GM19395 (cell line): Measurements from ENCODE around the gene CCDC27.

Experiments
- ATAC-seq: cut with Tn5 transposase; IDR thresholded peaks from one replicate; pipeline ENCODE4 v1.9.1; 2021; ENCODE audit warnings: mild to moderate bottlenecking, moderate library complexity; ENCODE audit not compliant: unreplicated experiment

Gene CCDC27

GRCh38 chr1:3750741-3751140 lies 1.5 kb upstream of the CCDC27 start:
- ATAC-seq: no peak

- ATAC-seq: no peak
These were observed 1.6 kb downstream of the CCDC27 start for GRCh38 chr1:3753656-3754454.

GRCh38 chr1:3756394-3756793 lies 4.1 kb downstream of the CCDC27 start:
- ATAC-seq: no peak

- no peak for ATAC-seq
These were observed 6.9 kb downstream of the CCDC27 start for GRCh38 chr1:3759164-3759563.

- ATAC-seq: no peak
These were observed 7.5 kb downstream of the CCDC27 start for GRCh38 chr1:3759796-3760195.

- no peak for ATAC-seq
These were observed 9.2 kb downstream of the CCDC27 start for GRCh38 chr1:3761296-3762010.

- ATAC-seq: no peak
These were observed 10.1 kb downstream of the CCDC27 start for GRCh38 chr1:3762151-3762872.

- no peak for ATAC-seq
These were observed 10.6 kb downstream of the CCDC27 start for GRCh38 chr1:3762873-3763228.

GRCh38 chr1:3763351-3764125 lies 11.3 kb downstream of the CCDC27 start:
- ATAC-seq: no peak

GRCh38 chr1:3767328-3767925 lies 15.2 kb downstream of the CCDC27 start:
- ATAC-seq: no peak

- no peak for ATAC-seq
These were observed 16.7 kb downstream of the CCDC27 start for GRCh38 chr1:3768811-3769390.

- ATAC-seq: no peak
These were observed 18.0 kb downstream of the CCDC27 start for GRCh38 chr1:3770047-3770765.

- no peak for ATAC-seq
These were observed 19.1 kb downstream of the CCDC27 start for GRCh38 chr1:3771108-3772026.

GRCh38 chr1:3772027-3772714 lies 19.9 kb downstream of the CCDC27 start:
- peak; percentile 52 for ATAC-seq

GRCh38 chr1:3772715-3773571 lies 20.7 kb downstream of the CCDC27 start, which contains the start of gene SMIM1:
Gene SMIM1 (plus strand): TSS chr1:3772749. CDS start chr1:3775374, 2,625 bp downstream.
- ATAC-seq: peak; percentile 13

- ATAC-seq: no peak
These were observed 21.5 kb downstream of the CCDC27 start for GRCh38 chr1:3773572-3774275.
